Caco-2 (cell line): ENCODE results near the gene CCR5. TPM values are rescaled to one million over a fixed set of nuclear protein-coding genes. Genes with fewer than 3 reads are reported as not detected.

ENCODE experiments used
- BruUV-seq: library from RNA; stranded (reverse); fragments of 400-500 nt; replicated peaks from 2 replicates; lab custom pipeline; 2021; lab: Mats Ljungman, UMichigan
- CTCF ChIA-PET: fragments of 300-600 bp; sonication (Branson Sonifier 250); formaldehyde crosslinking; loops from one replicate; lab custom pipeline; 2022; ENCODE audit warnings: antibody characterized with exemption; lab: Charles Lee
- POLR2A ChIA-PET: fragments of 300-600 bp; sonication (Branson Sonifier 250); formaldehyde crosslinking; loops from one replicate; lab custom pipeline; 2022; ENCODE audit warnings: antibody characterized with exemption; lab: Charles Lee
- DNase-seq, 2 experiments: peaks; one replicate each; pipeline versions ENCODE4 v3.0.0 to v3.0.0-alpha.2; 2020 to 2022
- H3K27me3 ChIP-seq: replicated peaks from 2 replicates; pipeline ENCODE4 v1.6.0; 2011; ENCODE audit warnings: low read length; ENCODE audit not compliant: control insufficient read depth, insufficient read depth
- H3K36me3 ChIP-seq: 2 replicates; pipeline ENCODE4 v1.5.1; 2011; ENCODE audit warnings: low read length; ENCODE audit not compliant: control insufficient read depth, insufficient read depth
- H3K4me1 ChIP-seq: fragments of 250-450 bp; sonication (Bioruptor Pico); 2 replicates; pipeline ENCODE4 v1.5.1; 2020; ENCODE audit warnings: mild to moderate bottlenecking
- H3K4me3 ChIP-seq: 2 replicates; pipeline ENCODE4 v1.5.1; 2011; ENCODE audit warnings: low read depth, mild to moderate bottlenecking, control low read depth, low read length
- H3K9me3 ChIP-seq: fragments of 250-450 bp; sonication (Bioruptor Pico); 2 replicates; pipeline ENCODE4 v1.5.1; 2020; ENCODE audit warnings: mild to moderate bottlenecking, moderate library complexity
- H3K27ac Mint-ChIP-seq: one replicate; pipeline ENCODE4 v1.8.0; 2022; ENCODE audit warnings: mixed read lengths; ENCODE audit not compliant: unreplicated experiment
- H3K27me3 Mint-ChIP-seq: one replicate; pipeline ENCODE4 v1.8.0; 2022; ENCODE audit warnings: mixed read lengths; ENCODE audit not compliant: insufficient read depth, unreplicated experiment
- H3K36me3 Mint-ChIP-seq: one replicate; pipeline ENCODE4 v1.8.0; 2022; ENCODE audit warnings: mild to moderate bottlenecking, mixed read lengths; ENCODE audit not compliant: insufficient read depth, unreplicated experiment
- H3K4me1 Mint-ChIP-seq: one replicate; pipeline ENCODE4 v1.8.0; 2022; ENCODE audit warnings: low read depth, mixed read lengths; ENCODE audit not compliant: unreplicated experiment
- H3K4me3 Mint-ChIP-seq: one replicate; pipeline ENCODE4 v1.8.0; 2022; ENCODE audit warnings: mild to moderate bottlenecking, moderate library complexity, mixed read lengths; ENCODE audit not compliant: unreplicated experiment
- H3K9me3 Mint-ChIP-seq: one replicate; pipeline ENCODE4 v1.8.0; 2022; ENCODE audit warnings: mixed read lengths; ENCODE audit not compliant: unreplicated experiment
- intact Hi-C: fragments of 100-400 bp; cut with micrococcal nuclease; formaldehyde crosslinking; loops from one replicate; pipeline ENCODE4 v1.10.0; 2022; ENCODE audit not compliant: unreplicated experiment
- total RNA-seq: library from RNA; stranded (reverse); gene quantifications from 2 replicates; pipeline ENCODE4 v1.2.3, GENCODE V29; 2022
- TF ChIP-seq, protein P1 (sequence below), 2 experiments: fragments of 200-600 bp in 1 of 2; IDR thresholded peaks; 1 replicate in 1 of 2; 2 replicates in 1 of 2; pipeline versions ENCODE4 v1.5.1 to v1.8.0; 2011 to 2022; ENCODE audit warnings: antibody characterized with exemption in 1 of 2, control low read depth in 1 of 2, inconsistent platforms in 1 of 2, low read depth in 1 of 2, low read length in 1 of 2, mild to moderate bottlenecking in 1 of 2, moderate library complexity in 1 of 2; ENCODE audit not compliant: insufficient read depth in 1 of 2, severe bottlenecking in 1 of 2, unreplicated experiment in 1 of 2

CCR5 gene
- total RNA-seq, 1 experiment from 2014 or later: not detected

DNA sequence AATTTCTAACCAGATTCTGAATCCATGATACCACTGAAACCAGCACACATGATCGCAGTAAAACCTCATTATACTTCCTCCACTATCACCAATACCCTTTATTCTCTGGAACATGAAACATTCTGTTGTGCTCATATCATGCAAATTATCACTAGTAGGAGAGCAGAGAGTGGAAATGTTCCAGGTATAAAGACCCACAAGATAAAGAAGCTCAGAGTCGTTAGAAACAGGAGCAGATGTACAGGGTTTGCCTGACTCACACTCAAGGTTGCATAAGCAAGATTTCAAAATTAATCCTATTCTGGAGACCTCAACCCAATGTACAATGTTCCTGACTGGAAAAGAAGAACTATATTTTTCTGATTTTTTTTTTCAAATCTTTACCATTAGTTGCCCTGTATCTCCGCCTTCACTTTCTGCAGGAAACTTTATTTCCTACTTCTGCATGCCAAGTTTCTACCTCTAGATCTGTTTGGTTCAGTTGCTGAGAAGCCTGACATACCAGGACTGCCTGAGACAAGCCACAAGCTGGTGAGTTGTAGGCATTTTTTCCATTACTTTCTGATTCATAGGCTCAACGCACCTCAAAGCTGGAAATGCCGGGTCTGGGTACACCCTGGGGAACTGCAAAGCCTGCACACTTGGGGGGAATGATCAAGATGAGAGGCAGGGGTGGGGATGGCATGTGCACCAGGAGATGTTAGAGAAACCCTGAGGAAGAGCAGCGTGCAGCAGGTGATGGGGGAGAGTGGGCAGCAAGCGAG lies 16.9 kb upstream of the CCR5 start, which contains the start of gene CCR2:
Gene CCR2 (plus strand): TSS at position 465 of the 764 bp plus-strand sequence. CDS start 3,417 bp downstream, outside the sequence.
- no TSS peak for BruUV-seq
- no peaks in the 10 kb centered on the region for H3K27me3 Mint-ChIP-seq
- H3K9me3 Mint-ChIP-seq: peaks cover 15% of the 10 kb centered on the region
- intact Hi-C loops: no loop called here
- Histone ChIP-seq H3K36me3 (no peaks in the 10 kb centered on the region), H3K27me3 (peaks cover 1% of the 10 kb centered on the region), H3K9me3 (no peaks in the 10 kb centered on the region), H3K4me3 (no peak within 1 kb of the TSS), H3K4me1 (no peaks in the 10 kb centered on the region)
- no peaks in the 10 kb centered on the region for H3K36me3 Mint-ChIP-seq
- H3K4me3 Mint-ChIP-seq: no peak within 1 kb of the TSS
- CTCF ChIA-PET: no interaction called here
- TF ChIP-seq, protein P1, sequence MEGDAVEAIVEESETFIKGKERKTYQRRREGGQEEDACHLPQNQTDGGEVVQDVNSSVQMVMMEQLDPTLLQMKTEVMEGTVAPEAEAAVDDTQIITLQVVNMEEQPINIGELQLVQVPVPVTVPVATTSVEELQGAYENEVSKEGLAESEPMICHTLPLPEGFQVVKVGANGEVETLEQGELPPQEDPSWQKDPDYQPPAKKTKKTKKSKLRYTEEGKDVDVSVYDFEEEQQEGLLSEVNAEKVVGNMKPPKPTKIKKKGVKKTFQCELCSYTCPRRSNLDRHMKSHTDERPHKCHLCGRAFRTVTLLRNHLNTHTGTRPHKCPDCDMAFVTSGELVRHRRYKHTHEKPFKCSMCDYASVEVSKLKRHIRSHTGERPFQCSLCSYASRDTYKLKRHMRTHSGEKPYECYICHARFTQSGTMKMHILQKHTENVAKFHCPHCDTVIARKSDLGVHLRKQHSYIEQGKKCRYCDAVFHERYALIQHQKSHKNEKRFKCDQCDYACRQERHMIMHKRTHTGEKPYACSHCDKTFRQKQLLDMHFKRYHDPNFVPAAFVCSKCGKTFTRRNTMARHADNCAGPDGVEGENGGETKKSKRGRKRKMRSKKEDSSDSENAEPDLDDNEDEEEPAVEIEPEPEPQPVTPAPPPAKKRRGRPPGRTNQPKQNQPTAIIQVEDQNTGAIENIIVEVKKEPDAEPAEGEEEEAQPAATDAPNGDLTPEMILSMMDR (IDR thresholded peaks at IDR 0.05; ENCODE audit: insufficient read depth in 1 of 2, low read depth in 1 of 2, low read length in 1 of 2, severe bottlenecking in 1 of 2, unreplicated experiment in 1 of 2): no peak
- peaks cover 8% of the 10 kb centered on the region for H3K4me1 Mint-ChIP-seq
- POLR2A ChIA-PET: no interaction called here
- H3K27ac Mint-ChIP-seq: no peak within 1 kb of the TSS
- DNase-seq: no peak

DNA sequence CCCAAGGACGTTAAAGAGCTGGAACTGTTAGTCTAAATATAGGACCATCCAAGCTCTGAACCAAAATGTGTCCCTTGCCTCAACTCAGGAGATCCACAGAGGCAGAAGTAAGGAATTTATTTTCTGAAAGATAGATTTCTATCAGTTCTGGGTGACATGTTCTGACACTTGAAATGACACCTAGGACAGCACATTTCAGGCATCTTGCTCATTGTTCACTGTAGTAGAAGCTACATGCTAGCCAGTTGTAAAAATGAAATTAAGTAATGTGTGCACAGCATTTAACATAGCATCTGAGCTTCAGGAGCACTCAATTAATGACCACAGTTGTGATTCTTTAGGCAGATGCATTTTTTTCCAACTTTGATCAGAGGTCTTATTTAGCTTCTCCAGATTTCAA lies 16.3 kb upstream of the CCR5 start:
- Mint-ChIP-seq H3K36me3 (no peaks in the 10 kb centered on the region), H3K27ac (no peak overlapping the region), H3K4me3 (no peak overlapping the region), H3K27me3 (no peaks in the 10 kb centered on the region), H3K9me3 (peaks cover 11% of the 10 kb centered on the region), H3K4me1 (peaks cover 8% of the 10 kb centered on the region)
- H3K27me3 ChIP-seq: peaks cover 1% of the 10 kb centered on the region
- TF ChIP-seq, protein P1 (IDR thresholded peaks at IDR 0.05; ENCODE audit: insufficient read depth in 1 of 2, low read depth in 1 of 2, low read length in 1 of 2, severe bottlenecking in 1 of 2, unreplicated experiment in 1 of 2): no peak
- no peaks in the 10 kb centered on the region for H3K4me1 ChIP-seq
- ChIA-PET CTCF (no interaction called here), POLR2A (no interaction called here)
- BruUV-seq: no TSS peak
- DNase-seq: no peak
- no peak overlapping the region for H3K4me3 ChIP-seq
- intact Hi-C loops: no loop called here
- no peaks in the 10 kb centered on the region for H3K9me3 ChIP-seq
- H3K36me3 ChIP-seq: no peaks in the 10 kb centered on the region

DNA sequence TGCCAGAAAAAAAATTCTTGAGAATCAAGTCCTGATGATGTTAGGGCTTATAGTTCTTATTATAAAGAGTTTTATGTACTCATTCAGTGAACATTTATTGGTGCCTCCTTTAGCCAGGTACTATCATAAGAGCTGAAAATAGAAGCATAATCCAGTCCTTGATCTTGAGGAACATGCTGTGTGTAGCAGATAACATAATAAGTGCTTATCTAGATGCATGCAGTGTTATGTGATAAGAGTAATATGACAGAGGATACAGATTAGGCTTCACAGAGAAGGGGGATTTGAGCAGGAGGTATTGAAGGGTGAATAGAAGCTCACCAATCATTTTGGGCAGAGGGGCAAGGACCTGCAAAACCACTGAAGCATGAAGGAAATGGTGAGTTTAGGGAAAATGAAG lies 15.8 kb upstream of the CCR5 start:
- Mint-ChIP-seq H3K27ac (no peak overlapping the region), H3K27me3 (no peaks in the 10 kb centered on the region), H3K4me1 (peaks cover 8% of the 10 kb centered on the region), H3K36me3 (no peaks in the 10 kb centered on the region), H3K4me3 (no peak overlapping the region), H3K9me3 (peaks cover 11% of the 10 kb centered on the region)
- Histone ChIP-seq H3K9me3 (no peaks in the 10 kb centered on the region), H3K4me1 (no peaks in the 10 kb centered on the region), H3K4me3 (no peak overlapping the region), H3K27me3 (peaks cover 1% of the 10 kb centered on the region), H3K36me3 (no peaks in the 10 kb centered on the region)
- intact Hi-C loops: no loop called here
- BruUV-seq: no TSS peak
- TF ChIP-seq, protein P1 (IDR thresholded peaks at IDR 0.05; ENCODE audit: insufficient read depth in 1 of 2, low read depth in 1 of 2, low read length in 1 of 2, severe bottlenecking in 1 of 2, unreplicated experiment in 1 of 2): no peak
- ChIA-PET POLR2A (no interaction called here), CTCF (no interaction called here)
- no peak for DNase-seq
